ENCODE results near the gene FAM228B. TPM values are rescaled to one million over a fixed set of nuclear protein-coding genes. Genes with fewer than 3 reads are reported as not detected.
"Not testable (repeated sequence)": the region's sequence is repeated elsewhere in the genome, so short reads cannot be mapped to it uniquely, and the experiment has no call there.

The FAM228B gene
- total RNA-seq, 1 experiment from 2014 or later, result 5.6 TPM

GRCh38 chr2:24158131-24158530, 34.9 kb downstream of the FAM228B start:
- DNase-seq (ENCODE audit: low read depth), result no peak

- DNase-seq (ENCODE audit: low read depth), result no peak
Observed at GRCh38 chr2:24159708-24160107, 36.4 kb downstream of the FAM228B start.

GRCh38 chr2:24160761-24161160, 37.5 kb downstream of the FAM228B start:
- DNase-seq (ENCODE audit: low read depth), result no peak

GRCh38 chr2:24162494-24162893, 39.2 kb downstream of the FAM228B start:
- DNase-seq (ENCODE audit: low read depth), result no peak

GRCh38 chr2:24163186-24163585, 39.9 kb downstream of the FAM228B start:
- no peak for DNase-seq (ENCODE audit: low read depth)

- DNase-seq (ENCODE audit: low read depth), result no peak
Observed at GRCh38 chr2:24163601-24164000, 40.3 kb downstream of the FAM228B start.

GRCh38 chr2:24164416-24164973, 41.2 kb downstream of the FAM228B start:
- DNase-seq (ENCODE audit: low read depth), result no peak

GRCh38 chr2:24169023-24169422, 45.8 kb downstream of the FAM228B start:
- no peak for DNase-seq (ENCODE audit: low read depth)

- DNase-seq (ENCODE audit: low read depth), result no peak
Observed at GRCh38 chr2:24174851-24175277, 51.6 kb downstream of the FAM228B start, which contains the start of gene FAM228A. Gene FAM228A (plus strand): TSS chr2:24175053. CDS start chr2:24175481, 428 bp downstream.

- DNase-seq (ENCODE audit: low read depth), result no peak
Observed at GRCh38 chr2:24175631-24176187, 52.4 kb downstream of the FAM228B start.

GRCh38 chr2:24176326-24176725, 53.1 kb downstream of the FAM228B start:
- no peak for DNase-seq (ENCODE audit: low read depth)

GRCh38 chr2:24179683-24180082, 56.4 kb downstream of the FAM228B start:
- no peak for DNase-seq (ENCODE audit: low read depth)

- no peak for DNase-seq (ENCODE audit: low read depth)
Observed at GRCh38 chr2:24181849-24182248, 58.6 kb downstream of the FAM228B start.

- no peak for DNase-seq (ENCODE audit: low read depth)
Observed at GRCh38 chr2:24182507-24182906, 59.2 kb downstream of the FAM228B start.

- no peak for DNase-seq (ENCODE audit: low read depth)
Observed at GRCh38 chr2:24183366-24184069, 60.2 kb downstream of the FAM228B start.

- DNase-seq (ENCODE audit: low read depth), result no peak
Observed at GRCh38 chr2:24189551-24189950, 66.3 kb downstream of the FAM228B start.

- no peak for DNase-seq (ENCODE audit: low read depth)
Observed at GRCh38 chr2:24190503-24190902, 67.2 kb downstream of the FAM228B start.

GRCh38 chr2:24191156-24191555, 67.9 kb downstream of the FAM228B start:
- DNase-seq (ENCODE audit: low read depth), result no peak

- DNase-seq (ENCODE audit: low read depth), result no peak
Observed at GRCh38 chr2:24191848-24192247, 68.6 kb downstream of the FAM228B start.

GRCh38 chr2:24197213-24197612, 73.9 kb downstream of the FAM228B start:
- not testable (repeated sequence) for DNase-seq (ENCODE audit: low read depth)

- no peak for DNase-seq (ENCODE audit: low read depth)
Observed at GRCh38 chr2:24199968-24200590, 76.8 kb downstream of the FAM228B start.

GRCh38 chr2:24200799-24201198, 77.5 kb downstream of the FAM228B start:
- DNase-seq (ENCODE audit: low read depth), result no peak
